ENCODE data around the gene SFTPB. TPM values are rescaled to one million over a fixed set of nuclear protein-coding genes. Genes with fewer than 3 reads are reported as not detected.

SFTPB gene
- total RNA-seq, 1 donor from 2014 or later, result not detected

GRCh38 chr2:85667561-85668008 lies 414 bp downstream of the SFTPB start:
- Mint-ChIP-seq H3K4me1 (peaks cover 9% of the 10 kb centered on the region), H3K36me3 (no peaks in the 10 kb centered on the region)

DNA sequence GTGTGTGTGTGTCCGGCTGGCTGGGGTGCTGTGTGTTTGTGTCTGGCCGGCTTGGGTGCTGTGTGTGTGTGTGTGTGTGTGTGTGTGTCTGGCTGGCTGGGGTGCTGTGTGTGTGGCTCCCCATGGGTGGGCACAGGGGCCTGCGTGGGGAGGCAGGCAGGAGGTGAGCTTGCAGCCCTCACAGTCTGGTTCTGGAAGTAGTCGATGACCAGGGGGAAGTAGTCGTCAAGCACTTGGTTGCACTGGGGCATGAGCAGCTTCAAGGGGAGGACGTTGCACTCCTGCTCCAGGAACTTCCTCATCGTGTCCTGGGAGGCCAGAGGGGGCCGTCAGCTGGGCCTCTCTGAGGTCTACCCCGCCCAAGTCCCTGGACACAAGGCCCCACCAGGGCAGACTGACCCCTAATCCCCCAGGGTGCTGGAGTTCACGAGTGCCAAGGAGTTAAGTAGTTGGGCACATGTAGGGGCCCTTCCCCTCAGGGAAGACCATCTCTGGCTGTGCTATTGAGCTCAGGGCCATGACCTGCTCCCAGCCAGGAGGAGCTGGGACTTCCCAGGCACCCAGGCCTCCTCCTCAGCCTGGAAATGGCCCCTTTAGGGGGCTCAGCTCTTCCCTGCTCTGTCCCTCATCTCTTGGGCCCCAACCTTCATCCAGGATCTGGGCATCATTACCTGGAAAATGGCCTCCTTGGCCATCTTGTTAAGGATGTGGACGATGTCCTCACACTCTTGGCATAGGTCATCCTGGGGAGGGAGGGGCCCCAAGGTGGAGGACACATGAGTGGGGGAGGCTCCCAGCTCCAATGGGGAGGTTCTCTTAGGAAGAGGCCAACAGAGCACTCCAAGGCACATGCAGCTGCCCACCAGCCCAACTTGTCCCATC lies 1.3 kb downstream of the SFTPB start:
- Histone ChIP-seq H3K79me2 (ENCODE audit: low read depth) (no peaks in the 10 kb centered on the region), H2AFZ (replicated peaks) (no peak overlapping the region), H3K4me1 (no peaks in the 10 kb centered on the region), H3K27ac (no peak overlapping the region), H3K4me2 (no peak overlapping the region), H3K9me3 (ENCODE audit: low read depth) (no peaks in the 10 kb centered on the region), H3K9ac (no peak overlapping the region), H3F3A (ENCODE audit: low read depth) (no peaks in the 10 kb centered on the region), H3K36me3 (no peaks in the 10 kb centered on the region), H3K4me3 (no peak overlapping the region), H3K27me3 (no peaks in the 10 kb centered on the region), H4K20me1 (ENCODE audit: low read depth) (no peaks in the 10 kb centered on the region)
- H3K27me3 Mint-ChIP-seq (ENCODE audit: insufficient read depth, low read depth), result peaks cover 10% of the 10 kb centered on the region
- H3K36me3 Mint-ChIP-seq, result no peaks in the 10 kb centered on the region
- DNase-seq (ENCODE audit: low spot score), result no peak
- H3K27ac Mint-ChIP-seq, result peak overlapping the region; percentile 96
- no peak for TF ChIP-seq EZH2phosphoT487 (IDR thresholded peaks at IDR 0.05)
- TF ChIP-seq EZH2 (IDR thresholded peaks at IDR 0.05), result no peak
- TF ChIP-seq, protein P1, sequence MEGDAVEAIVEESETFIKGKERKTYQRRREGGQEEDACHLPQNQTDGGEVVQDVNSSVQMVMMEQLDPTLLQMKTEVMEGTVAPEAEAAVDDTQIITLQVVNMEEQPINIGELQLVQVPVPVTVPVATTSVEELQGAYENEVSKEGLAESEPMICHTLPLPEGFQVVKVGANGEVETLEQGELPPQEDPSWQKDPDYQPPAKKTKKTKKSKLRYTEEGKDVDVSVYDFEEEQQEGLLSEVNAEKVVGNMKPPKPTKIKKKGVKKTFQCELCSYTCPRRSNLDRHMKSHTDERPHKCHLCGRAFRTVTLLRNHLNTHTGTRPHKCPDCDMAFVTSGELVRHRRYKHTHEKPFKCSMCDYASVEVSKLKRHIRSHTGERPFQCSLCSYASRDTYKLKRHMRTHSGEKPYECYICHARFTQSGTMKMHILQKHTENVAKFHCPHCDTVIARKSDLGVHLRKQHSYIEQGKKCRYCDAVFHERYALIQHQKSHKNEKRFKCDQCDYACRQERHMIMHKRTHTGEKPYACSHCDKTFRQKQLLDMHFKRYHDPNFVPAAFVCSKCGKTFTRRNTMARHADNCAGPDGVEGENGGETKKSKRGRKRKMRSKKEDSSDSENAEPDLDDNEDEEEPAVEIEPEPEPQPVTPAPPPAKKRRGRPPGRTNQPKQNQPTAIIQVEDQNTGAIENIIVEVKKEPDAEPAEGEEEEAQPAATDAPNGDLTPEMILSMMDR (IDR thresholded peaks at IDR 0.05), result no peak
- no peaks in the 10 kb centered on the region for H3K9me3 Mint-ChIP-seq
- H3K4me3 Mint-ChIP-seq, result no peak overlapping the region
- H3K4me1 Mint-ChIP-seq, result peaks cover 6% of the 10 kb centered on the region

More at GRCh38 chr2:85667561-85668008, 414 bp downstream of the SFTPB start:
- no peaks in the 10 kb centered on the region for H3K27me3 ChIP-seq
- TF ChIP-seq, protein P1 (IDR thresholded peaks at IDR 0.05), result no peak
- TF ChIP-seq EZH2 (IDR thresholded peaks at IDR 0.05), result no peak
- no peak for TF ChIP-seq EZH2phosphoT487 (IDR thresholded peaks at IDR 0.05)
- H3K4me1 ChIP-seq, result no peaks in the 10 kb centered on the region
- no peak overlapping the region for H3K4me3 ChIP-seq
- no peak overlapping the region for H3K27ac Mint-ChIP-seq
- no peak overlapping the region for H3K4me3 Mint-ChIP-seq
- H4K20me1 ChIP-seq (ENCODE audit: low read depth), result no peaks in the 10 kb centered on the region
- no peaks in the 10 kb centered on the region for H3K9me3 ChIP-seq (ENCODE audit: low read depth)
- H3K36me3 ChIP-seq, result no peaks in the 10 kb centered on the region
- H2AFZ ChIP-seq (replicated peaks), result no peak overlapping the region
- H3F3A ChIP-seq (ENCODE audit: low read depth), result no peaks in the 10 kb centered on the region
- no peak overlapping the region for H3K4me2 ChIP-seq
- no peak overlapping the region for H3K27ac ChIP-seq
- peaks cover 10% of the 10 kb centered on the region for H3K27me3 Mint-ChIP-seq (ENCODE audit: insufficient read depth, low read depth)
- no peak overlapping the region for H3K9ac ChIP-seq
- no peak for DNase-seq (ENCODE audit: low spot score)
- no peaks in the 10 kb centered on the region for H3K9me3 Mint-ChIP-seq
- no peaks in the 10 kb centered on the region for H3K79me2 ChIP-seq (ENCODE audit: low read depth)

- DNase-seq (ENCODE audit: low spot score), result no peak
- H3K27ac Mint-ChIP-seq, result peak overlapping the region; percentile 96
- no peaks in the 10 kb centered on the region for H3K9me3 ChIP-seq (ENCODE audit: low read depth)
- H3K4me3 Mint-ChIP-seq, result no peak overlapping the region
- H3K4me1 ChIP-seq, result no peaks in the 10 kb centered on the region
- H3K9ac ChIP-seq, result no peak overlapping the region
- H3F3A ChIP-seq (ENCODE audit: low read depth), result no peaks in the 10 kb centered on the region
- H3K27ac ChIP-seq, result no peak overlapping the region
- H3K9me3 Mint-ChIP-seq, result no peaks in the 10 kb centered on the region
- no peak overlapping the region for H3K4me3 ChIP-seq
- H3K79me2 ChIP-seq (ENCODE audit: low read depth), result no peaks in the 10 kb centered on the region
- no peaks in the 10 kb centered on the region for H4K20me1 ChIP-seq (ENCODE audit: low read depth)
- TF ChIP-seq EZH2phosphoT487 (IDR thresholded peaks at IDR 0.05), result no peak
- no peak for TF ChIP-seq EZH2 (IDR thresholded peaks at IDR 0.05)
- TF ChIP-seq, protein P1 (IDR thresholded peaks at IDR 0.05), result no peak
- no peak overlapping the region for H2AFZ ChIP-seq (replicated peaks)
- no peak overlapping the region for H3K4me2 ChIP-seq
- H3K27me3 Mint-ChIP-seq (ENCODE audit: insufficient read depth, low read depth), result peaks cover 10% of the 10 kb centered on the region
- peaks cover 6% of the 10 kb centered on the region for H3K4me1 Mint-ChIP-seq
- H3K27me3 ChIP-seq, result no peaks in the 10 kb centered on the region
- H3K36me3 ChIP-seq, result no peaks in the 10 kb centered on the region
- H3K36me3 Mint-ChIP-seq, result no peaks in the 10 kb centered on the region
Measured at GRCh38 chr2:85666016-85666415, 2.0 kb downstream of the SFTPB start.
